Ishikawa (cell line): ENCODE results near the gene SYMPK.

Source experiments
- CEBPB ChIP-seq: IDR thresholded peaks from 2 replicates; pipeline ENCODE4 v1.6.1; 2012
- CREB1 ChIP-seq: IDR thresholded peaks from 2 replicates; pipeline ENCODE4 v1.6.1; 2012; ENCODE audit warnings: low read depth
- EP300 ChIP-seq: IDR thresholded peaks from 2 replicates; pipeline ENCODE4 v1.6.1; 2012; ENCODE audit warnings: borderline replicate concordance
- FOXM1 ChIP-seq: IDR thresholded peaks from 2 replicates; pipeline ENCODE4 v1.6.1; 2012; ENCODE audit warnings: low read depth, borderline replicate concordance
- MAX ChIP-seq: IDR thresholded peaks from 2 replicates; pipeline ENCODE4 v1.6.1; 2012
- NFIC ChIP-seq: IDR thresholded peaks from 2 replicates; pipeline ENCODE4 v1.6.1; 2012
- RAD21 ChIP-seq: IDR thresholded peaks from 2 replicates; pipeline ENCODE4 v1.6.1; 2012; ENCODE audit warnings: low read depth
- REST ChIP-seq: IDR thresholded peaks from 2 replicates; pipeline ENCODE4 v1.6.1; 2012; ENCODE audit warnings: low read depth, mild to moderate bottlenecking
- TAF1 ChIP-seq: IDR thresholded peaks from 2 replicates; pipeline ENCODE4 v1.6.1; 2012; ENCODE audit warnings: low read depth, mild to moderate bottlenecking
- TCF12 ChIP-seq: IDR thresholded peaks from 2 replicates; pipeline ENCODE4 v1.6.1; 2012; ENCODE audit warnings: low read depth
- YY1 ChIP-seq: IDR thresholded peaks from 2 replicates; pipeline ENCODE4 v1.6.1; 2012; ENCODE audit warnings: low read depth

GRCh38 chr19:45881082-45881908 lies 18.3 kb upstream of the SYMPK start:
- TF ChIP-seq EP300 (no peak), CREB1 (no peak), TAF1 (no peak), FOXM1 (no peak), MAX (no peak), RAD21 (no peak), REST (no peak), CEBPB (no peak), YY1 (no peak), NFIC (no peak), TCF12 (no peak)
